ENCODE results near the gene INTS1. TPM values are rescaled to one million over a fixed set of nuclear protein-coding genes. Genes with fewer than 3 reads are reported as not detected.
A peak's percentile ranks its signal among the peaks of the same experiment; 100 is the strongest.

The INTS1 gene
- total and polyA plus RNA-seq, 10 of the 15 experiments (the other 5 are each of a cell fraction or from before 2014, with no cell fraction given), result 0.52 to 89.0 (median 15.1) TPM

DNA sequence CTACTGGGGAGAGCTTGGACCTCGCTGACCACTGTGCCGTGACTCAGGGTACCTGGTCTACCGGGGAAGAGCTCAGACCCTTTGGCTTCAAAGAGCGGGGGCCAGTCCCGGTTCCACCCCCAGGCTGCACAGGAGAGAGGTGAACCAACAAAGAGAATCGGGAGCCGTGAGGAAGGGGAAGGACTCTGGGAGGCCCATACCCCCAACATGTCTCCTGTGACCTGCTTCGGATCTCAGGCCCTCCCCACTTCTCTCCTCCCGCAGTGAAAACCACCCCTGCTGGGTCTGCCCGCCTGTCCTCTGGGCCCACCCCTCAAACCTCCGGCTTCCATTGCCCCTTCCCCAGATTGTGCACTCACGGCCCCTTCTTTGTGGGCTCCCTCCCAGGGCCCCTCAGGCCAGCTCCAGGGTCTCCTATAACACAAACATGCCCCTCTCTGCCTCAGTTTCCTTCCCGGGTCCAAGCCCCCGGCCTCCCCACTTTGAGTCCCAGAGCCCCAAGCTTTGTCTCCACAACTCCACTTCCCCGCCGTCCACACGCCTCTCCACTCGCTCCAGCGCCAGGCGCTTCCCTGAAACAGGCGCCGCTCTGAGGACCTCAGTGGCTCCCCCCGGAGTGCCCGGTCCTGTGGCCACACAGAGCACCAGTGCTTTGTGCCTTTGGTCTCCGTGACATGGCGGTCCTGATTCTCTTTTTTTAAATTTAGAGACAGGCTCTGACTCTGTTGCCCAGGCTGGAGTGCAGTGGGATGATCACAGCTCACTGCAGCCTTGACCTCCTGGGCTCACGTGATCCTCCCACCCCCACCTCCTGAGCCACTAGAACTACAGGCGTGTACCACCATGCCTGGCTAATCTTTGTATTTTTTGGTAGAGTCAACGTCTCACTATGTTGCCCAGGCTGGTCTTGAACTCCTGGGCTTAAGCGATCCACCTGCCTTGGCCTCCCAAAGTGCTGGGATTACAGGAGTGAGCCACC lies 7.5 kb upstream of the INTS1 start (continued):
- TF ChIP-seq, protein P1, sequence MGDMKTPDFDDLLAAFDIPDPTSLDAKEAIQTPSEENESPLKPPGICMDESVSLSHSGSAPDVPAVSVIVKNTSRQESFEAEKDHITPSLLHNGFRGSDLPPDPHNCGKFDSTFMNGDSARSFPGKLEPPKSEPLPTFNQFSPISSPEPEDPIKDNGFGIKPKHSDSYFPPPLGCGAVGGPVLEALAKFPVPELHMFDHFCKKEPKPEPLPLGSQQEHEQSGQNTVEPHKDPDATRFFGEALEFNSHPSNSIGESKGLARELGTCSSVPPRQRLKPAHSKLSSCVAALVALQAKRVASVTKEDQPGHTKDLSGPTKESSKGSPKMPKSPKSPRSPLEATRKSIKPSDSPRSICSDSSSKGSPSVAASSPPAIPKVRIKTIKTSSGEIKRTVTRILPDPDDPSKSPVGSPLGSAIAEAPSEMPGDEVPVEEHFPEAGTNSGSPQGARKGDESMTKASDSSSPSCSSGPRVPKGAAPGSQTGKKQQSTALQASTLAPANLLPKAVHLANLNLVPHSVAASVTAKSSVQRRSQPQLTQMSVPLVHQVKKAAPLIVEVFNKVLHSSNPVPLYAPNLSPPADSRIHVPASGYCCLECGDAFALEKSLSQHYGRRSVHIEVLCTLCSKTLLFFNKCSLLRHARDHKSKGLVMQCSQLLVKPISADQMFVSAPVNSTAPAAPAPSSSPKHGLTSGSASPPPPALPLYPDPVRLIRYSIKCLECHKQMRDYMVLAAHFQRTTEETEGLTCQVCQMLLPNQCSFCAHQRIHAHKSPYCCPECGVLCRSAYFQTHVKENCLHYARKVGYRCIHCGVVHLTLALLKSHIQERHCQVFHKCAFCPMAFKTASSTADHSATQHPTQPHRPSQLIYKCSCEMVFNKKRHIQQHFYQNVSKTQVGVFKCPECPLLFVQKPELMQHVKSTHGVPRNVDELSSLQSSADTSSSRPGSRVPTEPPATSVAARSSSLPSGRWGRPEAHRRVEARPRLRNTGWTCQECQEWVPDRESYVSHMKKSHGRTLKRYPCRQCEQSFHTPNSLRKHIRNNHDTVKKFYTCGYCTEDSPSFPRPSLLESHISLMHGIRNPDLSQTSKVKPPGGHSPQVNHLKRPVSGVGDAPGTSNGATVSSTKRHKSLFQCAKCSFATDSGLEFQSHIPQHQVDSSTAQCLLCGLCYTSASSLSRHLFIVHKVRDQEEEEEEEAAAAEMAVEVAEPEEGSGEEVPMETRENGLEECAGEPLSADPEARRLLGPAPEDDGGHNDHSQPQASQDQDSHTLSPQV (IDR thresholded peaks at IDR 0.05), result no peak
- TF ChIP-seq, protein P2, sequence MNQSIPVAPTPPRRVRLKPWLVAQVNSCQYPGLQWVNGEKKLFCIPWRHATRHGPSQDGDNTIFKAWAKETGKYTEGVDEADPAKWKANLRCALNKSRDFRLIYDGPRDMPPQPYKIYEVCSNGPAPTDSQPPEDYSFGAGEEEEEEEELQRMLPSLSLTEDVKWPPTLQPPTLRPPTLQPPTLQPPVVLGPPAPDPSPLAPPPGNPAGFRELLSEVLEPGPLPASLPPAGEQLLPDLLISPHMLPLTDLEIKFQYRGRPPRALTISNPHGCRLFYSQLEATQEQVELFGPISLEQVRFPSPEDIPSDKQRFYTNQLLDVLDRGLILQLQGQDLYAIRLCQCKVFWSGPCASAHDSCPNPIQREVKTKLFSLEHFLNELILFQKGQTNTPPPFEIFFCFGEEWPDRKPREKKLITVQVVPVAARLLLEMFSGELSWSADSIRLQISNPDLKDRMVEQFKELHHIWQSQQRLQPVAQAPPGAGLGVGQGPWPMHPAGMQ (IDR thresholded peaks at IDR 0.05; ENCODE audit: borderline replicate concordance), result no peak
- no peak for TF ChIP-seq YBX1 (IDR thresholded peaks at IDR 0.05)

DNA sequence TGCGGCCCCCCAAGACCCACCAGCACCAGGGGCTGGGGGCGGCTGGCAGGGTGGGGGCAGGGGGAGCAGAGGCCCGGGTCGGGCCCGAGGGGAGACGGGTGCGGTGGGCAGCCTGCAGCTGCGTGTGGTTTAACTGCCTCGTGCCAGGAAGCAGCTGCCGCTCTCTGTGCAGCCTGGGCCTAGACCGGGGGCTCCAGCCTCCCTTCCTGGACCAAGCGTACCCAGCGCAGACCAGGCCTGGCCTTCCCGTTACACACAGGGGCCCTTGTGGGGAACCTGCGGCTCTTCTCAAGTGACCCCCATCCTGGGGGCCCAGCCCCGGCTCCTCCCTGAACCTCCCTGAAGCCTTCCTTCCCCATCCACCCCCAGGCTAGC lies 6.6 kb upstream of the INTS1 start:
- DNase-seq (ENCODE audit: low read depth, low spot score), result no peak
- no peak for FAIRE-seq
- in situ Hi-C loops (cut with MboI) (no loop called here), intact Hi-C loops (cut with micrococcal nuclease; ENCODE audit: unreplicated experiment) (no loop called here)
- SMC1A ChIA-PET (ENCODE audit: uncharacterized antibody, unreplicated experiment), result no interaction called here
- H3K36me3 ChIP-seq (ENCODE audit: control insufficient read depth in 2 of 2, insufficient read depth in 2 of 2, low read length in 1 of 2), result no peaks in the 10 kb centered on the region
- ATAC-seq, result no peak
- H3K27me3 ChIP-seq (replicated peaks in 1 of 2; ENCODE audit: control insufficient read depth in 2 of 2, insufficient read depth in 2 of 2, low read length in 1 of 2), result no peaks in the 10 kb centered on the region
- no peak overlapping the region for H3K4me3 ChIP-seq
- no peaks in the 10 kb centered on the region for H3K9me3 ChIP-seq (replicated peaks; ENCODE audit: control insufficient read depth, insufficient read depth, low read length)
- no peaks in the 10 kb centered on the region for H3K79me2 ChIP-seq (ENCODE audit: control insufficient read depth, insufficient read depth, low read length)
- peaks cover 19% of the 10 kb centered on the region for H3K4me1 ChIP-seq (ENCODE audit: control insufficient read depth, insufficient read depth, low read length)
- CTCF ChIA-PET, result no interaction called here
- RAD21 ChIA-PET (ENCODE audit: unreplicated experiment), result no interaction called here
- no TSS peak for BruUV-seq (replicated peaks)
- no peak overlapping the region for H3K9ac ChIP-seq (ENCODE audit: control insufficient read depth, insufficient read depth, low read length)
- no peaks in the 10 kb centered on the region for H4K20me1 ChIP-seq (ENCODE audit: control insufficient read depth, insufficient read depth)
- no peak overlapping the region for H3K4me2 ChIP-seq (ENCODE audit: control insufficient read depth, insufficient read depth)
- TF ChIP-seq RUNX3 (IDR thresholded peaks at IDR 0.05; ENCODE audit: low read length) (peak; percentile 10; the same call in 1 of the 2 replicates), TCF3 (IDR thresholded peaks at IDR 0.05; ENCODE audit: borderline replicate concordance, insufficient read depth, low read depth, low read length) (peak; percentile 69; the same call in 1 of the 2 replicates), TCF12 (IDR thresholded peaks at IDR 0.05; ENCODE audit: low read depth, low read length) (peak; percentile 76), POLR2A (IDR thresholded peaks at IDR 0.05; ENCODE audit: low read depth, low read length) (0 out of 2 replicates have a peak, but pooled peaks have one; percentile 19), JUNB (IDR thresholded peaks at IDR 0.05) (no peak), BHLHE40 (IDR thresholded peaks at IDR 0.05; ENCODE audit: borderline replicate concordance in 1 of 2, low read depth in 2 of 2, low read length in 1 of 2) (no peak)
- H2AFZ ChIP-seq (ENCODE audit: control insufficient read depth, low read depth, low read length), result no peak overlapping the region
- WGBS (ENCODE audit: insufficient coverage, insufficient replicate concordance, low lambda C conversion rate, missing lambda C conversion rate), result 25% methylated on average over 11 of the region's 16 CpGs
- POLR2A ChIA-PET, result no interaction called here
- H3K27ac ChIP-seq (ENCODE audit: control insufficient read depth, insufficient read depth), result no peak overlapping the region

Data from GM12878 (cell line).